Vagina (tissue), 2 donors: ENCODE results near the gene TBC1D32.

Source experiments
- POLR2A ChIP-seq, 2 donors: fragments of 450-650 bp; IDR thresholded peaks; one replicate each; pipeline ENCODE4 v1.6.1; 2017; ENCODE audit warnings: antibody characterized with exemption in 2 of 2, mild to moderate bottlenecking in 2 of 2, moderate library complexity in 2 of 2
- POLR2AphosphoS5 ChIP-seq, 2 donors: sonication (generic); formaldehyde crosslinking; IDR thresholded peaks; one replicate each; pipeline ENCODE4 v1.9.0; 2017; ENCODE audit warnings: antibody characterized with exemption in 2 of 2, mild to moderate bottlenecking in 2 of 2, low read depth in 1 of 2; ENCODE audit not compliant: insufficient read depth in 1 of 2
- TF ChIP-seq, protein P1 (sequence below), 3 experiments: fragments of 450-650 bp in 2 of 3; fragments of 200-600 bp in 1 of 3; sonication (generic) in 1 of 3; IDR thresholded peaks; one replicate each; pipeline ENCODE4 v1.5.1; 2017 to 2019; ENCODE audit warnings: antibody characterized with exemption in 3 of 3, mild to moderate bottlenecking in 2 of 3, moderate library complexity in 2 of 3

- TF ChIP-seq, protein P1, sequence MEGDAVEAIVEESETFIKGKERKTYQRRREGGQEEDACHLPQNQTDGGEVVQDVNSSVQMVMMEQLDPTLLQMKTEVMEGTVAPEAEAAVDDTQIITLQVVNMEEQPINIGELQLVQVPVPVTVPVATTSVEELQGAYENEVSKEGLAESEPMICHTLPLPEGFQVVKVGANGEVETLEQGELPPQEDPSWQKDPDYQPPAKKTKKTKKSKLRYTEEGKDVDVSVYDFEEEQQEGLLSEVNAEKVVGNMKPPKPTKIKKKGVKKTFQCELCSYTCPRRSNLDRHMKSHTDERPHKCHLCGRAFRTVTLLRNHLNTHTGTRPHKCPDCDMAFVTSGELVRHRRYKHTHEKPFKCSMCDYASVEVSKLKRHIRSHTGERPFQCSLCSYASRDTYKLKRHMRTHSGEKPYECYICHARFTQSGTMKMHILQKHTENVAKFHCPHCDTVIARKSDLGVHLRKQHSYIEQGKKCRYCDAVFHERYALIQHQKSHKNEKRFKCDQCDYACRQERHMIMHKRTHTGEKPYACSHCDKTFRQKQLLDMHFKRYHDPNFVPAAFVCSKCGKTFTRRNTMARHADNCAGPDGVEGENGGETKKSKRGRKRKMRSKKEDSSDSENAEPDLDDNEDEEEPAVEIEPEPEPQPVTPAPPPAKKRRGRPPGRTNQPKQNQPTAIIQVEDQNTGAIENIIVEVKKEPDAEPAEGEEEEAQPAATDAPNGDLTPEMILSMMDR (IDR thresholded peaks at IDR 0.05) = no peak
- no peak for TF ChIP-seq POLR2A (IDR thresholded peaks at IDR 0.05)
- TF ChIP-seq POLR2AphosphoS5 (IDR thresholded peaks at IDR 0.05; ENCODE audit: insufficient read depth in 1 of 2, low read depth in 1 of 2) = no peak
These were observed 240.4 kb downstream of the TBC1D32 start for GRCh38 chr6:121093928-121094327.
